Thyroid gland (tissue), 4 donors: Measurements from ENCODE around the gene CCSER1. TPM values are rescaled to one million over a fixed set of nuclear protein-coding genes. Genes with fewer than 3 reads are reported as not detected.

Experiments used
- DNase-seq, 2 donors: peaks; one replicate each; pipeline ENCODE4 v3.0.0-alpha.2; 2019
- H3K27ac ChIP-seq, 3 donors: fragments of 200-600 bp; sonication (generic); 1 replicate in 2 of 3; 2 replicates in 1 of 3; pipeline ENCODE4 v1.5.1; 2016 to 2019; ENCODE audit warnings: mild to moderate bottlenecking in 1 of 3, moderate library complexity in 1 of 3
- H3K27me3 ChIP-seq: fragments of 200-600 bp; sonication (generic); one replicate; pipeline ENCODE4 v1.5.1; 2019
- H3K36me3 ChIP-seq, 2 donors: fragments of 200-600 bp; sonication (generic); one replicate each; pipeline ENCODE4 v1.5.1; 2016 to 2019
- H3K4me1 ChIP-seq, 2 donors: fragments of 200-600 bp; sonication (generic); one replicate each; pipeline ENCODE4 v1.5.1; 2017 to 2019
- H3K4me3 ChIP-seq, 3 donors: fragments of 200-600 bp; sonication (generic); replicated peaks in 1 of 3; 1 replicate in 2 of 3; 2 replicates in 1 of 3; pipeline ENCODE4 v1.5.1; 2016; ENCODE audit warnings: mild to moderate bottlenecking in 1 of 3
- H3K9me3 ChIP-seq: fragments of 200-600 bp; sonication (generic); one replicate; pipeline ENCODE4 v1.5.1; 2017
- CTCF ChIP-seq, 6 experiments: fragments of 200-600 bp in 3 of 6; fragments of 450-650 bp in 3 of 6; sonication (generic) in 3 of 6; IDR thresholded peaks; one replicate each; pipeline ENCODE4 v1.5.1; 2016 to 2019; ENCODE audit warnings: antibody characterized with exemption in 6 of 6, mild to moderate bottlenecking in 2 of 6, inconsistent platforms in 1 of 6, moderate library complexity in 1 of 6
- POLR2A ChIP-seq, 2 donors: fragments of 450-650 bp; IDR thresholded peaks; one replicate each; pipeline ENCODE4 v1.6.1; 2017; ENCODE audit warnings: antibody characterized with exemption in 2 of 2, mild to moderate bottlenecking in 2 of 2, moderate library complexity in 1 of 2
- WGBS, 2 donors: methylation state at CpG; one replicate each; pipeline ENCODE4 v1.1.5; 2017; 5-methylcytosine and 5-hydroxymethylcytosine counted together
- intact Hi-C: fragments of 100-400 bp; cut with DNase I; formaldehyde crosslinking; loops from one replicate; pipeline ENCODE4 v1.15.1; 2023
- total RNA-seq, 4 donors: library from RNA; depleted of rRNA; stranded (reverse); fragments of >200 nt; gene quantifications; one replicate each; pipeline ENCODE4 v1.2.3, GENCODE V29; 2016

Gene CCSER1
- total RNA-seq, 4 donors from 2014 or later = 37.7 to 52.3 (median 43.3) TPM

GRCh38 chr4:90840291-90840690 lies 713.1 kb downstream of the CCSER1 start:
- DNase-seq = no peak
- intact Hi-C loops = no loop called here
- Histone ChIP-seq H3K36me3 (no peaks in the 10 kb centered on the region), H3K9me3 (no peaks in the 10 kb centered on the region), H3K27ac (no peak overlapping the region), H3K4me3 (no peak overlapping the region), H3K4me1 (no peaks in the 10 kb centered on the region), H3K27me3 (no peaks in the 10 kb centered on the region)
- 92 to 93% methylated on average over 3 of the region's 3 CpGs for WGBS, 2 donors
- TF ChIP-seq CTCF (IDR thresholded peaks at IDR 0.05) (no peak), POLR2A (IDR thresholded peaks at IDR 0.05) (no peak)

DNA sequence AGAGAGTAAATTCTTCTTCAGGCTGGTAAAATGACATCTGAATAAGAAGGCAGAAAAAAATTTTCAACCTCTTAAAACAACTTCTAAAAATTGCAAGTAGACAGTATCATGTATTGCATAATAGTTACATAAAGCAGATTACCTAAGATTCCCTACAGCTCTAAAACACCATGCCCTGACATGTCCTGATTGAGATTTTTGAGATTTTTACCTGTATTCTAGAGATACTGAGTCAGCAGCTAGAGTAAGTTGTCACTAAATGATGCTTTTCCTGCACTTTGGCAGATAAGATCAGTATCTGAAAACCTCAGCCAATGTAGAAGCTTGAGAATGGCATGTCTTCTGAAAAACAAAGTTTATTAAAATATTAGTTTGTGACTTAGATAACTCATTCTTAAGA lies 713.6 kb downstream of the CCSER1 start:
- Histone ChIP-seq H3K27ac (no peak overlapping the region), H3K4me1 (no peaks in the 10 kb centered on the region), H3K4me3 (no peak overlapping the region), H3K9me3 (no peaks in the 10 kb centered on the region), H3K36me3 (no peaks in the 10 kb centered on the region), H3K27me3 (no peaks in the 10 kb centered on the region)
- no peak for DNase-seq
- intact Hi-C loops = no loop called here
- no peak for TF ChIP-seq POLR2A (IDR thresholded peaks at IDR 0.05)
- no peak for TF ChIP-seq CTCF (IDR thresholded peaks at IDR 0.05)

DNA sequence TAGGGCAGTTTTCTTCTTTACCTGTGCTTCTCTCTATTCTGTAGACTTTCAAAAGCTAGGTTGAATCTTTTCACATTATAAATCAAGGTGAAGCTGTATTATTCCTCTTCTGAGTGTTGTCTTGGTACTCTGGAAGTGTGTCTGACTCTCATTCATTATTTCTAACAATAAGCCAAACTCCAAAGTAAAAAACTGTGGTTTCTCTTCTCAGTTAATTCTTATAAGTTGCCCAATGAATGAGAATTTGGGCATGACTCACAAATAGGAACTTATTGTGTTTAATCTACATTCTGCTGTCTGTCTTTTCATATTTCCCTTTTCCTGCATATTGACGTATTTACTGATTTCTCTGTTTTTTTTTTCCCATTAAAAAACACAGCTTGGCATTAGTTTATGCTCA lies 714.5 kb downstream of the CCSER1 start:
- Histone ChIP-seq H3K4me1 (no peaks in the 10 kb centered on the region), H3K36me3 (no peaks in the 10 kb centered on the region), H3K27ac (no peak overlapping the region), H3K9me3 (no peaks in the 10 kb centered on the region), H3K4me3 (no peak overlapping the region), H3K27me3 (no peaks in the 10 kb centered on the region)
- WGBS, 2 donors = 45 to 81% methylated on average over 1 of the region's 1 CpG
- no peak for TF ChIP-seq POLR2A (IDR thresholded peaks at IDR 0.05)
- no peak for TF ChIP-seq CTCF (IDR thresholded peaks at IDR 0.05)
- DNase-seq = no peak
- intact Hi-C loops = no loop called here

DNA sequence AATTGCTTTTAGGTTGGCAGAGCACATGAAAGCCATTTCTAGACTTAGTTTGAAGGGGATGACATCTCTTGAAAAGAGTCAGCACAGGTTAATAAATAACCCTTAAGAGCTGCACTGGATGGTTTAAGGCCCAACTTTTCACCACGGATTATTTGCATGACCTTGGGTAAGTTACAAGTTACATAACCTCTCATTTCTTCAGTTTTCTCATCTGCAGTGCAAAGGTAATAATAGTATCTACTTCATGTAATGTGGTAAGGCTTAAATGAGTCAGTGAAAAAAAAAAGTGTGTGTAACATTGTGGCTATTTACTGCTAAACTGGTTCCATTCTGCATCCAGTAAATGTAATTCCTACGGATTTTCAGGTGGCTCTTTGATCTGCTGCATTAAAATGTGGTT lies 715.8 kb downstream of the CCSER1 start:
- DNase-seq = no peak
- WGBS, 2 donors = 81 to 82% methylated on average over 2 of the region's 2 CpGs
- Histone ChIP-seq H3K9me3 (no peaks in the 10 kb centered on the region), H3K27ac (no peak overlapping the region), H3K4me1 (no peaks in the 10 kb centered on the region), H3K4me3 (no peak overlapping the region), H3K27me3 (no peaks in the 10 kb centered on the region), H3K36me3 (no peaks in the 10 kb centered on the region)
- TF ChIP-seq POLR2A (IDR thresholded peaks at IDR 0.05) = no peak
- no peak for TF ChIP-seq CTCF (IDR thresholded peaks at IDR 0.05)
- intact Hi-C loops = no loop called here

GRCh38 chr4:90844241-90844640 lies 717.0 kb downstream of the CCSER1 start:
- no peak overlapping the region for H3K4me3 ChIP-seq
- no peak overlapping the region for H3K27ac ChIP-seq
- no peak for DNase-seq
- H3K36me3 ChIP-seq = no peaks in the 10 kb centered on the region
- no peaks in the 10 kb centered on the region for H3K27me3 ChIP-seq
- no peaks in the 10 kb centered on the region for H3K9me3 ChIP-seq
- TF ChIP-seq POLR2A (IDR thresholded peaks at IDR 0.05) = no peak
- intact Hi-C loops = no loop called here
- no peaks in the 10 kb centered on the region for H3K4me1 ChIP-seq

DNA sequence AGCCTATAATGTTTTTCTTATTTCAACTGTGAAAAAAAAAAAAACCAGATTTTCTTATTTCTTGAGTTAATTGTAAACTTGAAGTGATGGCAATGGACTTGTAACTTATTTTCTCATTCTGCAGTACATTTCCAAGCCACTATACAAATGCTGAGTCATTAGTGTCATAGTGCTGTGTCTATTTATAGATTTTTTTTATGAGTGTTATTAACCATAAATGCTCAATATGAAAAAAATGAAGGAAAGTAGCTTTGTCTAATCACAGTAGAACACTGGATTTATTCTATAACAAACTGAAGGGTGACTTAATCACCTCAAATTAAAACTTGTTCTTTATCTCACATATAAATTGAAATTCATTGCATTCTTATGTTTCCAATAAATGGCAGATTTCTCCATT lies 718.6 kb downstream of the CCSER1 start:
- no peak overlapping the region for H3K27ac ChIP-seq
- no peak overlapping the region for H3K4me3 ChIP-seq
- no peaks in the 10 kb centered on the region for H3K27me3 ChIP-seq
- no peak for DNase-seq
- H3K9me3 ChIP-seq = no peaks in the 10 kb centered on the region
- H3K36me3 ChIP-seq = no peaks in the 10 kb centered on the region
- no peaks in the 10 kb centered on the region for H3K4me1 ChIP-seq
- intact Hi-C loops = no loop called here
- TF ChIP-seq CTCF (IDR thresholded peaks at IDR 0.05) = no peak
- TF ChIP-seq POLR2A (IDR thresholded peaks at IDR 0.05) = no peak
